Endodermal cell (in vitro differentiated cells): ENCODE data around the gene ATL3. TPM values are rescaled to one million over a fixed set of nuclear protein-coding genes. Genes with fewer than 3 reads are reported as not detected.

ENCODE experiments used
- DNase-seq: peaks from one replicate; pipeline ENCODE4 v3.0.0-alpha.2; 2017
- H3K27ac ChIP-seq: 2 replicates; pipeline ENCODE4 v1.5.1; 2013; ENCODE audit warnings: mild to moderate bottlenecking, low read depth, low read length, moderate library complexity
- H3K27me3 ChIP-seq: 2 replicates; pipeline ENCODE4 v1.6.1; 2013; ENCODE audit warnings: mild to moderate bottlenecking, low read length, moderate library complexity; ENCODE audit not compliant: insufficient read depth, control insufficient read depth, poor library complexity, severe bottlenecking
- H3K36me3 ChIP-seq: 2 replicates; pipeline ENCODE4 v1.7.0; 2013; ENCODE audit warnings: mild to moderate bottlenecking, low read length, moderate library complexity; ENCODE audit not compliant: control insufficient read depth, insufficient read depth
- H3K4me1 ChIP-seq: one replicate; pipeline ENCODE4 v1.7.0; 2013; ENCODE audit warnings: low read length; ENCODE audit not compliant: control insufficient read depth, insufficient read depth
- H3K4me3 ChIP-seq: 2 replicates; pipeline ENCODE4 v1.5.1; 2013; ENCODE audit warnings: mild to moderate bottlenecking, low read length, moderate library complexity
- H3K9ac ChIP-seq: 2 replicates; pipeline ENCODE4 v1.6.1; 2013; ENCODE audit warnings: mild to moderate bottlenecking, low read length, moderate library complexity; ENCODE audit not compliant: poor library complexity, severe bottlenecking; ENCODE audit errors: extremely low read depth
- H3K9me3 ChIP-seq: 2 replicates; pipeline ENCODE4 v1.6.1; 2013; ENCODE audit warnings: mild to moderate bottlenecking, low read length, moderate library complexity; ENCODE audit not compliant: control insufficient read depth
- H3K27ac Mint-ChIP-seq: 2 replicates; pipeline ENCODE4 v1.8.0; 2020; ENCODE audit warnings: mixed read lengths
- H3K27me3 Mint-ChIP-seq: 2 replicates; pipeline ENCODE4 v1.8.0; 2021; ENCODE audit warnings: mild to moderate bottlenecking, mixed read lengths; ENCODE audit not compliant: insufficient read depth
- H3K36me3 Mint-ChIP-seq: 2 replicates; pipeline ENCODE4 v1.8.0; 2020; ENCODE audit warnings: low read depth, mixed read lengths
- H3K4me1 Mint-ChIP-seq: 2 replicates; pipeline ENCODE4 v1.8.0; 2020; ENCODE audit warnings: mixed read lengths
- H3K4me3 Mint-ChIP-seq: 2 replicates; pipeline ENCODE4 v1.8.0; 2020; ENCODE audit warnings: mild to moderate bottlenecking, moderate library complexity, mixed read lengths
- H3K9me3 Mint-ChIP-seq: 2 replicates; pipeline ENCODE4 v1.8.0; 2020; ENCODE audit warnings: mild to moderate bottlenecking, mixed read lengths
- WGBS, 2 experiments: methylation state at CpG; one replicate each; pipeline versions ENCODE4 v1.1.5 to v1.1.7; 2013; ENCODE audit warnings: missing lambda C conversion rate in 2 of 2, mixed read lengths in 1 of 2; ENCODE audit not compliant: insufficient coverage in 1 of 2, insufficient read length in 1 of 2; 5-methylcytosine and 5-hydroxymethylcytosine counted together
- long read RNA-seq, 4 experiments: library from polyadenylated mRNA in 2 of 4; library from RNA in 1 of 4; library from capped mRNA in 1 of 4; stranded (forward) in 3 of 4; unstranded in 1 of 4; transcript quantifications; one replicate each; pipeline ENCODE4 v2.0.0, GENCODE V29; 2020 to 2021; ENCODE audit warnings: inconsistent platforms in 1 of 4
- polyA plus RNA-seq, 2 experiments: library from polyadenylated mRNA; stranded (reverse); fragments of 50-300 nt; gene quantifications; one replicate each; pipeline ENCODE4 v1.2.3, GENCODE V29; 2013
- total RNA-seq, 2 donors: library from RNA; stranded (reverse); fragmentation: NEBNext Ultra II Directional in 1 of 2; extraction: Animal tissue kit (Norgen Biotek cat#: 25700) in 1 of 2; gene quantifications; 2 replicates in 1 of 2; 3 replicates in 1 of 2; pipeline ENCODE4 v1.2.1, GENCODE V29; 2021
- TF ChIP-seq, protein P1 (sequence below): fragments of 200-600 bp; sonication (generic); conservative IDR thresholded peaks from 2 replicates; pipeline ENCODE4 v1.5.0; 2021; ENCODE audit warnings: antibody characterized with exemption, mild to moderate bottlenecking

The ATL3 gene
- total RNA-seq = 10 to 100 TPM; 33.8 to 38.0 TPM
- 10.3 TPM for polyA plus RNA-seq (2013, experiment 1 of 2)
- 10.8 TPM for polyA plus RNA-seq (2013, experiment 2 of 2)
- long read RNA-seq, experiment 1, full-length matches to known transcripts = 3 of 11 reads
- long read RNA-seq, experiment 1, partial matches to known transcripts = 2 of 11 reads
- long read RNA-seq, experiment 1, other reads (novel, unspliced or antisense) = 6 of 11 reads
- long read RNA-seq, experiment 2, full-length matches to known transcripts = 47 of 80 reads
- long read RNA-seq, experiment 2, partial matches to known transcripts = 6 of 80 reads
- long read RNA-seq, experiment 2, other reads (novel, unspliced or antisense) = 27 of 80 reads
- long read RNA-seq, experiment 3, full-length matches to known transcripts = 77 of 94 reads
- long read RNA-seq, experiment 3, partial matches to known transcripts = 4 of 94 reads
- long read RNA-seq, experiment 3, other reads (novel, unspliced or antisense) = 13 of 94 reads
- long read RNA-seq, experiment 4, full-length matches to known transcripts = 10 of 13 reads
- long read RNA-seq, experiment 4, partial matches to known transcripts = 1 of 13 reads
- long read RNA-seq, experiment 4, other reads (novel, unspliced or antisense) = 2 of 13 reads

GRCh38 chr11:63671322-63672155 is at the start of gene ATL3:
Gene ATL3 (minus strand): TSS chr11:63671376. CDS start chr11:63671335, 41 bp downstream.
- TF ChIP-seq, protein P1, sequence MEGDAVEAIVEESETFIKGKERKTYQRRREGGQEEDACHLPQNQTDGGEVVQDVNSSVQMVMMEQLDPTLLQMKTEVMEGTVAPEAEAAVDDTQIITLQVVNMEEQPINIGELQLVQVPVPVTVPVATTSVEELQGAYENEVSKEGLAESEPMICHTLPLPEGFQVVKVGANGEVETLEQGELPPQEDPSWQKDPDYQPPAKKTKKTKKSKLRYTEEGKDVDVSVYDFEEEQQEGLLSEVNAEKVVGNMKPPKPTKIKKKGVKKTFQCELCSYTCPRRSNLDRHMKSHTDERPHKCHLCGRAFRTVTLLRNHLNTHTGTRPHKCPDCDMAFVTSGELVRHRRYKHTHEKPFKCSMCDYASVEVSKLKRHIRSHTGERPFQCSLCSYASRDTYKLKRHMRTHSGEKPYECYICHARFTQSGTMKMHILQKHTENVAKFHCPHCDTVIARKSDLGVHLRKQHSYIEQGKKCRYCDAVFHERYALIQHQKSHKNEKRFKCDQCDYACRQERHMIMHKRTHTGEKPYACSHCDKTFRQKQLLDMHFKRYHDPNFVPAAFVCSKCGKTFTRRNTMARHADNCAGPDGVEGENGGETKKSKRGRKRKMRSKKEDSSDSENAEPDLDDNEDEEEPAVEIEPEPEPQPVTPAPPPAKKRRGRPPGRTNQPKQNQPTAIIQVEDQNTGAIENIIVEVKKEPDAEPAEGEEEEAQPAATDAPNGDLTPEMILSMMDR = no peak
- peaks cover 7% of the 10 kb centered on the region for H3K4me1 Mint-ChIP-seq
- peak within 1 kb of the TSS; percentile 88 for H3K4me3 ChIP-seq
- H3K27me3 Mint-ChIP-seq = no peaks in the 10 kb centered on the region
- H3K9ac ChIP-seq = peak within 1 kb of the TSS; percentile 44
- peak within 1 kb of the TSS; percentile 68 for H3K27ac Mint-ChIP-seq
- peaks cover 2% of the 10 kb centered on the region for H3K36me3 Mint-ChIP-seq
- H3K27me3 ChIP-seq = no peaks in the 10 kb centered on the region
- peak; percentile 99 for DNase-seq
- no peaks in the 10 kb centered on the region for H3K9me3 Mint-ChIP-seq
- peak within 1 kb of the TSS; percentile 54 for H3K4me3 Mint-ChIP-seq
- H3K4me1 ChIP-seq = no peaks in the 10 kb centered on the region
- no peak within 1 kb of the TSS for H3K27ac ChIP-seq
- peaks cover 11% of the 10 kb centered on the region for H3K36me3 ChIP-seq
- 12 to 13% methylated on average over 56 to 69 of the region's 69 CpGs for WGBS, 2 experiments
- no peaks in the 10 kb centered on the region for H3K9me3 ChIP-seq

DNA sequence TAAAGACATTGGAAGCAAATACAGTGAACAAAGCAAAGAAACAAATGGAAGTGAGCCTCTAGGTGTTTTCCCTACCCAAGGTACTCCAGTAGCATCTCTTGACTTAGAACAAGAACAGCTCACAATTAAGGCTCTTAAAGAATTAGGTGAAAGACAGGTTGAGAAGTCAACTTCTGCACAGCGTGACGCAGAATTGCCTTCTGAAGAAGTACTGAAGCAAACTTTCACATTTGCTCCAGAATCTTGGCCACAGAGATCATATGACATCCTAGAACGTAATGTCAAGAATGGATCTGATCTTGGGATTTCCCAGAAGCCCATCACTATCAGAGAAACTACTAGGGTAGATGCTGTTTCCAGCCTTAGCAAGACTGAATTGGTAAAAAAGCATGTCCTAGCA is 49.4 kb upstream of the ATL3 start:
- no peak overlapping the region for H3K27ac ChIP-seq
- H3K4me1 ChIP-seq = no peaks in the 10 kb centered on the region
- H3K4me3 Mint-ChIP-seq = no peak overlapping the region
- H3K27me3 Mint-ChIP-seq = no peaks in the 10 kb centered on the region
- no peaks in the 10 kb centered on the region for H3K4me1 Mint-ChIP-seq
- H3K36me3 Mint-ChIP-seq = peaks cover 3% of the 10 kb centered on the region
- peaks cover 18% of the 10 kb centered on the region for H3K36me3 ChIP-seq
- H3K9me3 ChIP-seq = no peaks in the 10 kb centered on the region
- no peak for DNase-seq
- TF ChIP-seq, protein P1 = no peak
- WGBS, 2 experiments = 98 to 99% methylated on average over 3 of the region's 3 CpGs
- H3K4me3 ChIP-seq = no peak overlapping the region
- no peak overlapping the region for H3K27ac Mint-ChIP-seq
- no peaks in the 10 kb centered on the region for H3K9me3 Mint-ChIP-seq
- no peaks in the 10 kb centered on the region for H3K27me3 ChIP-seq
- no peak overlapping the region for H3K9ac ChIP-seq

- DNase-seq = no peak
- H3K9ac ChIP-seq = no peak overlapping the region
- Mint-ChIP-seq H3K4me1 (no peaks in the 10 kb centered on the region), H3K36me3 (peaks cover 3% of the 10 kb centered on the region), H3K27ac (no peak overlapping the region), H3K27me3 (no peaks in the 10 kb centered on the region), H3K9me3 (no peaks in the 10 kb centered on the region), H3K4me3 (no peak overlapping the region)
- H3K4me3 ChIP-seq = no peak overlapping the region
- TF ChIP-seq, protein P1 = no peak
- no peaks in the 10 kb centered on the region for H3K4me1 ChIP-seq
- peaks cover 20% of the 10 kb centered on the region for H3K36me3 ChIP-seq
- H3K9me3 ChIP-seq = no peaks in the 10 kb centered on the region
- 87 to 93% methylated on average over 2 of the region's 2 CpGs for WGBS, 2 experiments
- H3K27me3 ChIP-seq = no peaks in the 10 kb centered on the region
- no peak overlapping the region for H3K27ac ChIP-seq
Observed at GRCh38 chr11:63719987-63720386, 48.8 kb upstream of the ATL3 start.
